HG03039 (cell line): ENCODE results near the gene RABL6.
"Not testable (repeated sequence)": the region's sequence is repeated elsewhere in the genome, so short reads cannot be mapped to it uniquely, and the experiment has no call there.

Experiments used
- ATAC-seq: cut with Tn5 transposase; IDR thresholded peaks from one replicate; pipeline ENCODE4 v1.9.1; 2021; ENCODE audit warnings: mild to moderate bottlenecking, moderate library complexity; ENCODE audit not compliant: unreplicated experiment

RABL6 gene

DNA sequence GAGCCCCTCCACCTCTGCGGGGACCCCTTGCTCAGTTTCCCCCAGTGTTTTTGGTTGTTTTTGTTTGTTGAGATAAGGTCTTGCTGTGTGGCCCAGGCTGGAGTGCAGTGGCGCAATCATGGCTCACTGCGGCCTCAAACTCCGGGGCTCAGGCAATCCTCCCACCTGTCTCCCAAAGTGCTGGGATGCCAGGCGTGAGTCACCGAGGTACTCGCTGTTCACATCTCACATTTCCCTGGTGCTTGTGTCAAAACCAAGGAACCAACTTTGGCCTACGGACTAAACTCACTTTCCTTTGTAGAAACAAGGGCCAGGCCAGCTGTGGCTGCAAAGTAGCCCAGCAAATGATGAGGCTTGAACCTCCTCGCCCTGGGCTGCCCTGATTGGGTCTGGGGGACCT, 24.8 kb downstream of the RABL6 start:
- ATAC-seq, result no peak

DNA sequence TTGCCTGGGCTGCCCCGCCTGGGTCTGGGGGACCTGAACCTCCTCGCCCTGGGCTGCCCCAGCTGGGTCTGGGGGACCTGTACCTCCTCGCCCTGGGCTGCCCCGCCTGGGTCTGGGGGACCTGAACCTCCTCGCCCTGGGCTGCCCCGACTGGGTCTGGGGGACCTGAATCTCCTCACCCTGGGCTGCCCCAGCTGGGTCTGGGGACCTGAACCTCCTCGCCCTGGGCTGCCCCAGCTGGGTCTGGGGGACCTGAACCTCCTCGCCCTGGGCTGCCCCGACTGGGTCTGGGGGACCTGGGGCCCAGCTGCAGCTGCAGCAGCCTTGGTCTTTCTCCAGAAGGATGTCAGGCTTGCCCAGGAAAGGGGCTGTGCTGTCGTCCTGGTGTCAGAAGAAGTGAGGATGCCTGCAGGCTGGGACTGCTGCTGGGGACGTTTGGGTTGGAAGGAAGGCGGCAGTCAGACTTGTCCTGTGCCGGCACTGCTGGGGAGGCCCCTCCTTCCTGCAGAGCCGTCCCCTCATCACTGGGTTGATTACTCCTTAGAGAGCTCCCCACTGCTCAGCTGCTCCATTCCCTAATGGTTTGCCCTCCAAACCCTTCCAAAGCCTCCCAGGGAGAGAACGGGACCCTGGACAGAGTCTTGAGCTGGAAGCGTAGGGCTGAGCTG, 25.8 kb downstream of the RABL6 start:
- not testable (repeated sequence) for ATAC-seq

DNA sequence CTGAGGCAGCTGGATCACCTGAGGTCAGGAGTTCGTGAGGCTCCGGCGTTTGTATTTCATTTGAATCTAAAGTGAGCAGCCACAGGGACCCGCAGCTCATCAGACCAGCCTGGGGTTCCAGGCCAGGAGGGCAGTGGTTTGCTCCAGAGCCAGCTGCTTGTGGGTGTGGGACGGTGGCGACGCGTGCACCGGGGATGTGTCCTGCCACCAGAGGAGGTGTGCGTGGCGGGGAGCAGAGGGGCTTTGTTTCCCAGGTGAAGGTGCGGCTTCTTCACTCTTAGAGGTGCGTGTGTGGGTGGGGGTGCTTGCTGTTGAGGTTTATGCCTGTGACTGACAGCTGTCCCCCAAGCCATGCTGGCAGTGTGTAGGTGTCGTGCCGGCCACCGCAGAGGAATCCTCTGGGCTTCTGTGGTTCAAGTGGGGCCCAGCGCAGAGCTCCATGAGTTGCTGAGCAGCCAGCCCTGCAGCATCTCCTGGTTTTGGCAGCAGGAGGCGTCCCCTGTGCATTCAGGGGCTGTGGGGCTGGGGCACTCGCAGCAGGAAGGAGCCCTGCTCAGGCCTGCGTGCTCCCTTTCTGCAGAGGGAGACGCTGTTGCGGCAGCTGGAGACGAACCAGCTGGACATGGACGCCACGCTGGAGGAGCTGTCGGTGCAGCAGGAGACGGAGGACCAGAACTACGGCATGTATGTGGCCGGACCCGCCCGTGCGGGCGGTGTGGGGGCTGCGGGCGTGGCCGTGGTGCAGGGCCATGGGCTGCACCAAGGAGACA, 27.6 kb downstream of the RABL6 start:
- ATAC-seq, result no peak

DNA sequence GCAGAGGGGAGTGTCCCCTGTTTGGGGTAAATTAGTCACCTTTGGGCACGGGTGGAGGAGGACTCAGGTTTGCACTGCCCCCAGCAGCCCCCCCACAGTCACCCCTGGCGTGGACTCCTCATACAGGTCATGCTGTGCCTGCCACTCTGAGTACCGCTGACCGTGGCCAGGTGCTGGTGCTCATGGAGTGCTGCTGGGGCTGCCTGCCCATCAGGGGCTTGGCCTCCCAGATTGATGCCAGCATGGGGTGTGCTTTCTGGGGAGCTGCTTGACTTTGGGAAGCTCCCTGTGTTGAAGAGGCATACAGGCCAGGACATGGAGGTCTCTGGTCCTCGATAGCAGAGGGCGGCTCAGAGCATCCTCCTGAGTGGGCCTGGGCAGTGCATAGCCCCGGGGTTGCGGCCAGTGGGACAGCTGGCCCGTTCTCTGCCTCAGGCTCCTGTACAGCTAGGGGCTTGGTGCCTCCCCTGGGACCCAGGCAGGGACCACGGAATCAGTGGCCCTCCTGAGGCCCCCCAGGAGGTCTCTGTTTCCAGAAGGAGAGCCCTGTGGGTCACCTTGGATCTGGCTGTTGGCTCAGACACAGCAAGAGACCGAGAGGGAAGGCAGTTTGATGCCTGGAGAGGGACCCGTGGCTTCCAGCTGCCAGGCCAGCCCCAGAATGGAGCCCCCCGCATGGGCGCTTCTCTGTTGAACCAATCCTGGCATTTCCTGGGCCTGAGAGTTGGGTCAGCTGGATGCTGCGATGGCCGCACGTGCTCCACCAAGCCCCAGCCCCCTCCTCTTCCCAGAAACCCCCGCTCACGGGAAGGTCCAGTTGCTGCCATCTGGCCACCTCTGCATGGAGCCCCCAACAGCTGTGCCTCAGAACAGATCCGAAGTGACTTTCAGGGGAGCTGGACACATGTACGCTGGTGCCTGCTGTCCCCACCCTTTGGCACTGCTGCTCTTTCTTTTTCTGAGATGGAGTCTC, 28.5 kb downstream of the RABL6 start:
- ATAC-seq, result no peak

DNA sequence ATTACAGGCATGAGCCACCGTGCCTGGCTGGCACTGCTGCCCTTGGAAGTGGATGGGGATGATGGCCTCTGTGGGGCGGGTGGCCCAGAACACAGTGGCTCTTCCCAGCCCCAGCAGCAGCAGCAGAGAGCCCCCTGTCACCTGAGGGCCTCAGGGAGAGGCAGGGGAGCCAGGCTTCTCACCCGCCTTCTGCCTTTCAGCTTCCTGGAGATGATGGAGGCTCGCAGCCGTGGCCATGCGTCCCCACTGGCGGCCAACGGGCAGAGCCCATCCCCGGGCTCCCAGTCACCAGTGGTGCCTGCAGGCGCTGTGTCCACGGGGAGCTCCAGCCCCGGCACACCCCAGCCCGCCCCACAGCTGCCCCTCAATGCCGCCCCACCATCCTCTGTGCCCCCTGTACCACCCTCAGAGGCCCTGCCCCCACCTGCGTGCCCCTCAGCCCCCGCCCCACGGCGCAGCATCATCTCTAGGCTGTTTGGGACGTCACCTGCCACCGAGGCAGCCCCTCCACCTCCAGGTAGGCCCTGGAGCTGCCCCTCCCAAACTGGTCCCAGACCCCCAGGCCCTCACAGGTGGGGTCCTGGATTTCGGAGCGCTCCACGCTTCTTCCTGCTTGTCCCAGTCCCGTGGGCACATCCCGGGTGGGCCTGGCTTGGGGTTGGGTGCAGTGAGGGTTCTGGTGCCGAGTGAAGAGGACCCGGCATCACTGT, 29.6 kb downstream of the RABL6 start:
- ATAC-seq, result no peak

DNA sequence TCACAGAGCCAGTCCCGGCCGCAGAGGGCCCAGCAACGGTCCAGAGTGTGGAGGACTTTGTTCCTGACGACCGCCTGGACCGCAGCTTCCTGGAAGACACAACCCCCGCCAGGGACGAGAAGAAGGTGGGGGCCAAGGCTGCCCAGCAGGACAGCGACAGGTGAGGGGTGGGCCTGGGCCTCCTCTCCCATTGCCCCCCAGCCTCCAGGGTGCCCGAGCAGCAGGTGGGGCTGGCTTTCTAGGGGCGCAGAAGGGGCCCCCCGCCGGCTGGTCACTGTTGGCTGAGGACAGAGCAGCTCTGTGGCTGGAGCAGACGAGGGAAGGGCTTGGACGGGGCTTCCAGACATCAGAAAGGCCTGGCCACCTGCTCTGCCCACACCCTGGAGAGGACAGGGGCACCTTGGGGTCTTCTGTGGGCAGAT, 30.1 kb downstream of the RABL6 start:
- not testable (repeated sequence) for ATAC-seq

DNA sequence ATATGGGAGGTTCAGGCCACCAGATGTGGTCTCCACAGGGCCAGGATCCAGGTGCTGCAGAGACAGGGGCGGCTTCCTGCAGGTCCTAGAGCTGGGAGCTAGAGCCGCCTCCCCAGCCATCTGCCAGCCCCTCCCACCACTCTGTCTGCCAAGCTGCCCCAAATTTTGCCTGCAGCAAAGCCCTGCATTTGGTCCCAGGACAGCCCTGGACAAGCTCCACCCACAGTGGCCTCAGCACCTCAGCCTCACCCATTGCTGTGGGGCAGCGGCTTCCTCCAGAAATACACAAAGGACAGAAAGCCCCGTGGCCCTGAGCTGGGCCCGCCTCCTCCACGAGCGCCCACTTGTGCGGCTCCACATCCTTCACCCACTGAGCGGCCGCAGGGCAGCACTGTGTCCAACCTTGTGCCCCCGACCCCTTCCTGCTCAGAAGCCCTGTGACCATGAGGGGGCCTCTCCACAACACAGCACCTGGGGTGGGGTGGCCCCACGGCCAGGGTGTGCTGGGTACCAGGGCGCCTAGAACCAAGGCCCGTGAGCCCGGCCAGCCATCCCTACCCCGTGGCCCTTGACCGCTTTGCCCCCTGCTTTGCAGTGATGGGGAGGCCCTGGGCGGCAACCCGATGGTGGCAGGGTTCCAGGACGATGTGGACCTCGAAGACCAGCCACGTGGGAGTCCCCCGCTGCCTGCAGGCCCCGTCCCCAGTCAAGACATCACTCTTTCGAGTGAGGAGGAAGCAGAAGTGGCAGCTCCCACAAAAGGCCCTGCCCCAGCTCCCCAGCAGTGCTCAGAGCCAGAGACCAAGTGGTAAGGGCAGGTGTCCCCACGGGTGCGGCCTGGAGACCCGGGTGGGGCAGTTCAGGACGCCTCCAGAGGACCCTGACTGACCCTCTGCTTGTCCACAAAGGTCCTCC, 30.8 kb downstream of the RABL6 start:
- no peak for ATAC-seq

DNA sequence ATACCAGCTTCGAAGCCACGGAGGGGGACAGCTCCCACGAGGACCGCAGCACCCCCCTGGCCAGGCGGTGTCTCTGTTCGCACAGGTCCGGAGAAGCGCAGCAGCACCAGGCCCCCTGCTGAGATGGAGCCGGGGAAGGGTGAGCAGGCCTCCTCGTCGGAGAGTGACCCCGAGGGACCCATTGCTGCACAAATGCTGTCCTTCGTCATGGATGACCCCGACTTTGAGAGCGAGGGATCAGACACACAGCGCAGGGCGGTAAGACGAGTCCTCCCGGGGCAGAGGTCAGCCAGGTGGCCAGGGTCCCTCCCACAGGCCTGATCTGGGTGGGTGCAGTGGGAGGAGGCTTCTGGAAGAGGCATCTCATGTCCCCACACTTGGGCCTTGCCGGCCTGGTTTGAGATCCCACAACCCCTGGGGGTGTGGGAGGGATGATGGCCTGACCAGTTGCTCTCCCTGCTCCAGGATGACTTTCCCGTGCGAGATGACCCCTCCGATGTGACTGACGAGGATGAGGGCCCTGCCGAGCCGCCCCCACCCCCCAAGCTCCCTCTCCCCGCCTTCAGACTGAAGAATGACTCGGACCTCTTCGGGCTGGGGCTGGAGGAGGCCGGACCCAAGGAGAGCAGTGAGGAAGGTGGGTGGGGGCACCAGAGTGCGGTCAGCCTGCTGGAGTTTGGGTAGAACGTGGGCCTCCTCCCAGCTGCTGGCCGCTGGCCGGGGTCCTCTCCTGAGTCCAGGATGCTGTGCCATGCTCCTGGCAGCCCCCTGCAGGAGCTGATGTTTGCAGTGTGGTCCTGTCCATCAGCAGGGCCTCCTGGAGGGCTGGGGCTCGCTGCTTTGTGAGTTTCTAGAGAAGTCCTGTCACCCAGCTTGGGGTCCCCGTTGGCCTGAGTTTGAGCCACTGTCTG, 31.7 kb downstream of the RABL6 start:
- no peak for ATAC-seq

DNA sequence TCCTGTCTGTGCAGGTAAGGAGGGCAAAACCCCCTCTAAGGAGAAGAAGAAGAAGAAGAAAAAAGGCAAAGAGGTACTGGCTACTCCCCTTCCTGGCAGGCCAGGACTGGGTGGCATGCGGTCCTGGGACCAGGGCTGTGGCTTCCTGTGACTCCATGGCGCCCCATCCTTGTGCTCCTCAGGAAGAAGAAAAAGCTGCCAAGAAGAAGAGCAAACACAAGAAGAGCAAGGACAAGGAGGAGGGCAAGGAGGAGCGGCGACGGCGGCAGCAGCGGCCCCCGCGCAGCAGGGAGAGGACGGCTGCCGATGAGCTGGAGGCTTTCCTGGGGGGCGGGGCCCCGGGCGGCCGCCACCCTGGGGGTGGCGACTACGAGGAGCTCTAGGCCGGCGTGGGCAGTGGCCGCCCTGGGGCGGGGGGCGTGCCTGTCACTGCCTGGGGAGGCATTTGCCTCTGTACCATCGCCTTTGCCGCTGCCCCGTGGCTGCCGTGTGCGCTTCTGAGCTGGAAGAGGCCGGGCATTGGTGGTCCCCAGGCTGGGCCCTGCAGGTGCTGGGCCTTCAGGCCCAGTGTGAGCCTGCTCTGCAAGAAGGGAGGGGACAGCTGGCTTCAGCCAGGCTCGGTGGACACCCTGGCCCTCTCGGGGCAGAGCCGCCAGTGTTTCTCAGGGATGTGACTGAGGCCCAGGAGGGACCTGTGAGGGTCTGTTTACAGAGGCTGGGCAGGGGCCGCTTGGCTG, 32.6 kb downstream of the RABL6 start:
- ATAC-seq, result no peak

DNA sequence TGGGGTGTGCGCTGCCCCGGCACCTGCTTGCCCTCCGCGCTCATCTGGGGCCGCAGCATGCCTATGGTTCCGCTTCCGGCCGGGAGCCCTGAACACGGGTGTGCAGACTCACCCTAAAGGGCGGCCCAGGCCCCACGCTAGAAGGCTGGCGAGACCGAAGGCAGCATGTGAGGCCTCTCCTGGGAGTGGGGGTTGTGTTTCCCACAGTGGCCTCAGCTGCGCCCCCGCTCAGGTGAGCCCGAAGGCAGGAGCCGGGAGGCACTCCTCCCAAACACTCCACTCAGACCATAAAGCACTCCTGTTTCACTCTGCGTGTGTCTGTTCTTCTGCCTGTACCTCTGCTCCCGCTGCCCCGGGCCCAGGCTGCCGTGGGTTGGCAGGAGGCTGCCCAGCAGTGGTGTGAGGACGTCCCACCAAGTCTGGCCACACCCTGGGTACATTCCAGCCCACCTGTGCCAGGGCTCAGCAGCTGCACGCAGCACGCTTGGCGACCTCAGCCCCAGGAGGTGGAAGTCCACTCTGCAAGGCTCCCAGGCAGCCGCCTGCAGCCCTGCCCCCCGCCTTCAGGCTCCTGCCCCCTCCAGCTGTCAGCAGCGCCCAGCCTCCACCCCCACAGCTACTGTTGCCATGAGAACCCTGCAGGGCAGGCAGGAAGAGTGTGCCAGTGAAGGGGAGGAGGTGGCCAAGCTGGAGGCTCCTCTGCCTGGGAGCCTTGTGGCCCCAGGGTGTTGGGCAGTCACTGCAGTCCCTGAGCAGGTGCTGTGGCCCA, 33.3 kb downstream of the RABL6 start:
- ATAC-seq, result no peak

DNA sequence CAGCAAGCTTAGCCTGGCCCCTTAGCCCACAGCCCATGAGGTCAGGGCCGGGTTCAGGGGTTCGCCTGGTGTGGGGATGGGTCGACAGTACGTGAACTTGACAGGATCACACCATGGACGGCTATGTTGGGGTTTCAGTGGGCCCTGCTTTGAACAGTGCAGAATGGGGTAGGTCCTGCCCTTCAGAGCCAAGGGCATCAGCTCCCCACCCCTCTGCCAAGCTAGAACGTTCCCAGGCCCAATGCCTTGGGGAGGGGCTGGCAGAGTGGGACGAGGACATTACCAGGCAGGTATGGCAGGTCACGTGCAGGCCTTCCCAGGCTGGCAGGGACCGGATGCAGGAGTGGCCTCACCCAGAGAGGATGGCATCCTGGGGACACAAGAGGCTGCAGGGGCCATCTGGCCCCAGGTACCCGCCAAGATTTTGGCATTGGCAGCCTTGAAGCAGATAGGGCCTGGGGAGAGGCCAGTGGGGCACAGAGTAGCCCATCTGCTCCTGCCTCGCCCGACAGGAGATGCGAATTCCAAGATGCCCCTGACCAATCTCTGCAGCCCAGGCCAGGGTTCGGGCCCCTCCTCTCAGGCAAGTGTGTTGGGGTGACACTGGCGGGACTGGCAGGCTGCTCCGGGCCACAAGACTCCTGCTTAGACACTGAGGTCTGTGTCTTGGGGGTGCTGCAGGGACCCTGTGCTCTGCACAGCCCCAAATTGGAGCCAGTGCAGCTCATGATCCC, 34.1 kb downstream of the RABL6 start:
- not testable (repeated sequence) for ATAC-seq

DNA sequence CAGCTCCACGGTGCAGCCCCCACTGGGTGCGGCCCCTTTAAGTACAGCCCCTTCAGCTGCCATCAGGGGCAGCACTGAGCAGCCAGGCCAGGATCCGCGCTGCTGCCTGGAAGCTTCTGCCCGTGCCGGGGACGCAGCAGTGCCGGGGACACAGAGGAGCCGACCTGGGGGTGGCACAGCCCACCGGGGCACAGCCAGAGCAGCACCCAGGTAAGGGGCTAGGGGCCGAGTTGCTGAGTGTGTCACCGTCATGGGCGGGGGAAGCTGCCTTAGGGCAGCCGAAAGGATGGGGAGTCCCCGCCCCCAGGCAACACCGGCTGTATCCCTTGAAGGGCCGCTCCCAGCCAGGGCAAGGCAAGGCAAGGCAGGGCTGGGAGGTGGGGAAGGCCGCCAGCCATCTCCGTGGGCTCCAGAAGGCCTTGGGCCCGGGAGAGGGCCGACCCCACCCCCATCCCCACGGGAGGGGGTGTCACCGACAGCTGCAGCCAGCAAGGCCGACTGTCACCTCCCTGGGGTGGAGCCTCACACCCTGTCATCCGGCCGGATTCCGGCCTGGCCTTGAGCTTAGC, 34.7 kb downstream of the RABL6 start, which contains the start of gene AJM1:
AJM1 (plus strand) TSS at position 99 of the 569 bp plus-strand sequence. CDS start 1,937 bp downstream, outside the sequence.
- ATAC-seq, result peak; percentile 47

DNA sequence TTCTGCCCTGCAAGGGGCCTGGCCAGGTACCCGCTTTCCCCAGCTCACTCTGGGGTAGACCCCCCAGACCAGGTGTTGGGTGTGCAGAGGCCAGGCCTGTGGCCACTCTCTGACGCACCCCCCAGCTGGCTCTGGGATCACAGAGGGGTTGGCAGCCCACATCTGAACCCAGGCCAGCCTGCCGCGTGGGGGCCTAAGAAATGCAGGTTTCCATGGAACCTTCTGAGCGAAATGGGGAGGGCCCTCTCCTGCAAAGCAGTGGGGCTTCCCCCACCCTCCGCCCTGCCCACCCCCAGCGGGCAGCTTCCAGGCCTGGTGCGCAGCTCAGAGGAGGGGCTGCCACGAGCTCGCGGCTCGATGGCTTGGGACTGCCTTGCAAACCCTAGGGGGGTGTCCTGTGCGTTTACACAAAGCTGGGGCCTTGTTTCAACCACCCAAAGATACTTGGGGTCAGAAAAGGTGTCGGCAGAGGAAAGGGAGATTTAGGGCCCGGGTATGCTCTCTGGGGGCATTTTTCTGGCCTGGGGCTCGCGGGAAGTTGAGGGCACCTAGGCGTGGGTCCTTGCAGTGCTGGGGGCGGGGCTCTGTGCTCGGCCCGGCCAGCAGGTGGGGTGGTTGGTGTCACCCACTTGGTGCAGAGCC, 35.5 kb downstream of the RABL6 start:
- ATAC-seq, result not testable (repeated sequence)

DNA sequence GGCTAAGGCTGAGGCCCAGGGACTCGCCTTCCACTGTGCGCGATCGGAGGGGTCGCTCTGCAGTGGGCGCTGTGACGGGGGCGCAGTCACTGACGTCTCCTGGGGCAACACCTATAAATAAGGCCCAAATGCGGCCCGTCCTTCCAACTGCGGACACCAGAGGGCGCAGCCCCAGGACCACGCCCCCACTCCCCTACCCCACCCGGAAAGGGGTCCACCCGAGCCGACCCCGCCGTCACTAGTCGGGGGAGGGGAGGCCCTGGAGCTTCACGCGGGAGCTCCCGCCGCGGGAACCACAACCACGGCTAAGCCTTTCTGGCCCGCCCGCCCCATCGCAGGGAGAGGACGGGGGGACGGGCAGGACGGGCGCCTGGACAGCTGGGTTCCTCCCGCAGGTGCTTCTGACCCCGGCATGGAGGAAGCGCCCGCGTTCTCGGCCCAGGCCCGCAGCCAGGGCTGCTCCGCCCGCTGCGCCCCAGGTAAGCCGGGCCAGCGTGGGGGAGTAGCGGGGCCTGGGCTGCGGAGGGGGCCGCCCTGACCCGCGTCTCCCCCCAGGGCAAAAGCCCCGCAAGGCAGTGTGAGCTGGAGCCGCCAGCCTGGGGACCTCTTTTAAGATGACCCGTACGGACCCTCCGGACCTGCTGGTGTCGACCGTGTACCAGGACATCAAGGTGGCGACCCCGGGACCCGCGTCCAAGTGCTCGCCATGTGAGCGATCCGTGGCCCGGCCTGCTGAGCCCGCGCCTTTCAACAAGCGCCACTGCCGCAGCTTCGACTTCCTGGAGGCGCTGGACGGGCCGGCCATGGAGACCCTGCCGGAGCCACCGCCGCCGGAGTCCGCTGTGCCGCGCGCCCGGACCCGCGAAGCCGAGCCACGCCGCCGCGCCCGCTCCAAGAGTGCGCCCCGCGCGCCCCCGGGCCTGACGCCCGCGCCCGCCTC, 36.3 kb downstream of the RABL6 start:
- not testable (repeated sequence) for ATAC-seq
